GM19438 (cell line): ENCODE data around the gene NDUFV1.
"Not testable (repeated sequence)": the region's sequence is repeated elsewhere in the genome, so short reads cannot be mapped to it uniquely, and the experiment has no call there.

Experiments
- ATAC-seq: cut with Tn5 transposase; IDR thresholded peaks from one replicate; pipeline ENCODE4 v1.9.1; 2021; ENCODE audit warnings: low read depth; ENCODE audit not compliant: unreplicated experiment

The NDUFV1 gene

GRCh38 chr11:67622905-67623304 is 16.2 kb downstream of the NDUFV1 start:
- not testable (repeated sequence) for ATAC-seq

DNA sequence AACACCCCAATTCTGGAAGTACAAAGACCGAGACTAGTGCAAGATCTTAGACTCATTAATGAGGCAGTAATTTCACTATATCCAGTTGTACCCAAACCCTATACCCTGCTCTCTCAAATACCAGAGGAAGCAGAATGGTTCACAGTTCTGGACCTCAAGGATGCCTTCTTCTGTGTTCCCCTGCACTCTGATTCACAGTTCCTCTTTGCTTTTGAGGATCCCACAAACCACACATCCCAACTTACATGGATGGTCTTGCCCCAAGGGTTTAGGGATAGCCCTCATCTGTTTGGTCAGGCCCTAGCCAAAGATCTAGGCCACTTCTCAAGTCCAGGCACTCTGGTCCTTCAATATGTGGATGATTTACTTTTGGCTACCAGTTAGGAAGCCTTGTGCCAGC is 17.1 kb downstream of the NDUFV1 start:
- not testable (repeated sequence) for ATAC-seq

DNA sequence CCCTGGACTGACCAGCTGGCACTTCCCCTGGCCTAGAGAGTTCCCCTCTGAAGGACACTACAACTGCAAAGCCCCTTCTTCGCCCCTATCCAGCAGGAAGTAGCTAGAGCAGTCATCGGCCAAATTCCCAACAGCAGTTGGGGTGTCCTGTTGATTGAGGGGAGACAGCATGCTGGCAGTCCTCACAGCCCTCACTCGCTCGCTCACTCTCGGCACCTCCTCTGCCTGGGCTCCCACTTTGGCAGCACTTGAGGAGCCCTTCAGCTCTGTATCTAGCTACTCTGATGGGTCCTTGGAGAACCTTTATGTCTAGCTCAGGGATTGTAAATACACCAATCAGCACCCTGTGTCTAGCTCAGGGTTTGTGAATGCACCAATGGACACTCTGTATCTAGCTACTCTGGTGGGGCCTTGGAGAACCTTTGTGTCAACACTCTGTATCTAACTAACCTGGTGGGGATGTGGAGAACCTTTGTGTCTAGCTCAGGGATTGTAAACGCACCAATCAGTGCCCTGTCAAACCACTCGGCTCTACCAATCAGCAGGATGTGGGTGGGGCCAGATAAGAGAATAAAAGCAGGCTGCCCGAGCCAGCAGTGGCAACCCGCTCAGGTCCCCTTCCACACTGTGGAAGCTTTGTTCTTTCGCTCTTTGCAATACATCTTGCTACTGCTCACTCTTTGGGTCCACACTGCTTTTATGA is 19.5 kb downstream of the NDUFV1 start:
- ATAC-seq: not testable (repeated sequence)

GRCh38 chr11:67626970-67627369 is 20.2 kb downstream of the NDUFV1 start:
- ATAC-seq: no peak

DNA sequence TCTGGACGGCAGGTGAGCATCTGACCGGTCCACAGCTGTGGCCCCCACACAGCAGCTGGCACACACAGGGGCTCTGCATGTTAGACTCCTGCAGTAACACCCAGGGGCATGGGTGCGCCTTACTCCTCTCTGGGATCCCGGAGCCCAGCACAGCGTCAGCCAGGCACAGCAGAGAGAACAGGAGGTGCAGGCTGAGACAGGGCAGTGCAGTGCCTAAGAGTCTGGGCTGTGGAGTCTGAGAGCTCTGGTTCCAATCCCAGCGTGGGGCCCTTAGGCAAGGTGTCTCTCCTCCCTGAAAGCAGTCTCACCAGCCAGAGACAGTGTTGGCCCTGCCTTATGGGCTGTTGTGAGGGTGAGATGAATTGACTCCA is 20.7 kb downstream of the NDUFV1 start:
- no peak for ATAC-seq

GRCh38 chr11:67627812-67628624 is 21.3 kb downstream of the NDUFV1 start:
- no peak for ATAC-seq

- no peak for ATAC-seq
Observed at GRCh38 chr11:67628710-67629385, 22.1 kb downstream of the NDUFV1 start.

GRCh38 chr11:67629386-67630227 is 22.9 kb downstream of the NDUFV1 start, which contains the start of gene NUDT8:
Gene NUDT8, minus strand, starts transcription at chr11:67629937. Its CDS starts 26 bp downstream, at chr11:67629911.
- peak; percentile 45 for ATAC-seq

- ATAC-seq: peak; percentile 58
Observed at GRCh38 chr11:67630228-67630942, 23.6 kb downstream of the NDUFV1 start.

DNA sequence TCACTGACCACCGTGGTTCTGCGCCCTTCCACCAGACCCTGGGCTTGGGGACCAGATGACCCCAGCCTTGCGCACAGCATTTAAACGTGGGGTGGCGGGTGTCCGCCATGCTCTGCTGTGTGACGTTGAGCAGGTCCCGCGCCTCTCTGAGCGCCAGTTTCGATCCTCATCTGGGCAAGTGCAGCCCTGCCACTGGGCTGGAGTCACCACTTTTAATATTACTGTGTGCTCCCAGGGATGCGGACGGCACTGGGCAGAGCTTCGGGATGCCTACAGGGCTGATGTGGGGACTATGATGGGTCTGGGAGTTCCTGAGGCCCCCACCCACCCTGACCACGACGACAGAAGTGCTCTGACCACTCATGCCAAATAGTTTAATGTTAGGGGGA is 24.2 kb downstream of the NDUFV1 start:
- no peak for ATAC-seq

- no peak for ATAC-seq
Observed at GRCh38 chr11:67631411-67631810, 24.7 kb downstream of the NDUFV1 start.

DNA sequence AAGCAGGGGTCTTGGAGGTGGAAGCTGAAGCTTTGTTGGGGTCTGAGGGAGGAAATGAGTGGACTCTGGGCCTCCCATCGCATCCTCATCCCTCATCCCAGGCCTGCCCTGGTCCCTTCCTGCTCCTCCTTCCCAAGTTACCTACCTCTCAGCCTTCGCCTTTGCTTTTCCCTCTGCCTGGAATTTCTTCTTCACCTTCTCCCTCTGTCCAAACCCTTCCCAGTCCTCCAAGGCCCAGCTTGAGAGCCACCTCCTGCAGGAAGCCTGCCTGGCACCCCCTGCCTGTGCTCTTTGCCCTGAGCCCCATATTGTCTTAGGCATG is 25.1 kb downstream of the NDUFV1 start:
- no peak for ATAC-seq

DNA sequence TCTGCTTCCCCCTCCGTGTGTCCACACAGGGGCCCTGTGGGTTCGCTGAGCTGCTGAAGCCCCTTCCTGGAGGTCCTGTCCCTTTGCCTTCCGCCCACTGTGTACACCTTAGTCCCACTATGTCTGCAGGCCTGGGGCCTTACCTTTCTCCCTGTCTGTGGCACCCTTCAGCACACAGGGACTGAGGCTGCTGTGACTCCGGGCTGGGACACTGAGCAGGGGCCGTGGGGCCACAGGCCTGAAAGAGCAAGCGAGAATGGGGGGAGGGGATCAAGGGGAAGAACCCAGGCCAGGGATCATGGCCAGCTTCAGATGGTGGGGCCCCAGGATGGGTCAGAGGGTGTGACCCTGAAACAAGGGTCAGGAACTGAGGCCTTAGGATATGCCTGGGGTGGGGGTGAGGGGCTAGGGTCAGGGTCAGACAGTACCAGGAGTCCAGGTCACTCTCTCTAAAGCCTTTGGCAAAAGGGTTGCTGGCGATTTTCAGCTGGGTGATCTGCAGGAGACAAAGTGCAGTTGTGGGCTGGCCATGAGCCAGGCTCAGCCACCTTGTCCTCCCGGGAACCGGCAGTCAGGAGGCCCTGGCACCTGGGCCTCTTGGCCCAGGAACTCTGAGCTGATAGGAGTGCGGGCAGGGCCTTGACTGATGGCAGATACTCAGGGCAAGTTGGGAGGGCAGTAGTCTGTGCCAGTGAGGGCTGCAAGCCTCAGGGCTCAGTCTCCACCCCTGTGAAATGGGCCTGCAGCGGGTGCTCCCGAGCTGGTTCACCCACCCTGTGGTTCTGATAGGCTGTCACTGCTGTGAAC is 25.6 kb downstream of the NDUFV1 start:
- ATAC-seq: no peak

GRCh38 chr11:67632982-67633755 is 26.4 kb downstream of the NDUFV1 start:
- ATAC-seq: no peak

DNA sequence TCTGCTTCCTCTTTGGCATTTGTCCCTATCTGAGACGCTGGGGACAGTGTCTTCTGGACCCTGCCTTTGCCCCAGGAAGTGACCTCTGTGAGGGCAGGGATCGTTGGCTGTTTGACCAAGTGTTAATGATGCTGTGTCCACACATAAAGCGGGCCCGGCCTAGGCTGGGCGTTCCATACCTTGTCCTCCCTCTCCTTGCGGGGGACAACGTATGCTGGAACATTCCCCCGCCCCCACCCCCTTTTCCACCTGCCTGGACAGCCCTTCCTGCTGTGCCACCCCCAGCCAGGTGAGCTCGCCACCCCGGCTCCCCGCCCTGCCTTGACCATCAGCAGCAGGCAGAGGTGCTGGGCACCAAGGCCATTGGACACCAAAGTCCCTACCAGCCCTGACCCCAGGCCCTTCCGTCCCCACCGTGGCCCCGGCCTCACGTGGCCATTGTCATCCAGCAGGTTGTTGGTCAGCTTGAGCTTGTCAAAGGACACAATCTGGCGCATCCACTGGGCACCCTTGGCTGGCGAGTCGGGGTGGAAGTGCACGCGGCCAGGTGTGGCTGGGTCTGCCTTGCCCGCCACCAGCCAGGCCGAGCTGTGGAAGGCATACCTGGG is 27.1 kb downstream of the NDUFV1 start:
- no peak for ATAC-seq

DNA sequence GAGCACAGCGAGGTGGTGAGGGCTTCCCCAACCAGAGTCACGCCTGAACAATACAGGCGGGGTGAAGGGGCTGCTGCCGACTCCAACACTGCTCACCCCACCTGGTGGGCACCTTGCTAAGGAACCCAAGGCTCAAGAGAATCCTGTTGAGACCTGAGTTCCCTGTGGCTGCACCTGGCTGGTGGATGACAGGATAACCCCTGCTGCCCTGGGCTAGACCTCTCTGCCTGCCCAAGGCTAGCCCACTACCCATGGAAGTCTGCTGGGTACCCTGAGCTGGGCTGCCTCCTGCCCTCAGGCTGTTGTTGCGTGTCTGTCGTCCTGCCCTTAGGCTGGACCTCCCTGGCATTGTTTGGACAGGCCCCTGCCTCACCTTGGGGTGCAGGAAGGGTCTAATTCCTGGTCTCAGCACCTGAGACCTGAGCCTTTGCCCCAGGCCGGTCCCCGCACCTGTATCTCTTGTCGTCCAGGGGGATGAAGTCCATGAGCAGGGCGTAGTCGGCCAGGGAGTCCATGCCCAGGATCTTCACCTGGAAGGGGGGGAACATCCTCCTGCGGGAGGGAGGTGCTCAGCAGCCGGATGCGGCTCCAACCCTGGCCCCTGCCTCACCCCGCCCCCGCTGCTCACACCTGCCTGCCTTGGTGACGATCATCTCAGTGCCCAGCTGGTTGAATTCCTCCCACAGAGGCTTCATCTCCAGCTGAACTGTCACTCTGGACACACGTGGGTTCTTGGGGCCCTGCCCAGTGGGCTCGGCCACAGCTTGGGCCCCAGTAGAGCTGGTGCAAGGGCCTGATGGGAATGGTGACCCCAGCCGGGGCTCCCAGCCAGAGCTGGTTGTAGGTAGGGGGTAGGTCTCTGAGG is 27.9 kb downstream of the NDUFV1 start:
- no peak for ATAC-seq

DNA sequence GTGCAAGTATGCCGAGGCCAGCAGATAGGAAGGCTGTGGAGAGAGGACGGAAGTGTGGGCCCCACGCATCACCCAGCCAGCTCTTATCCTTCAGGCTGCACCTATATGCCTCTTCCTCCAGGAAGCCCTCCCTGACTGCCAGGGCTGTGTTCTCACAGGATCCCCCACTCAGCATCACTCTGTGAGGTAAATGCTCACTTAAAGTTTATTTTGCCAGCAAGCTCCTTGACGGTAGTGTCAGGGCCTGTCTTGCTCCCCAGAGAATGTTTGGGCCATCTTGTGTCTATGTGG is 28.4 kb downstream of the NDUFV1 start:
- ATAC-seq: no peak
